H9 (cell line): ENCODE measurements around the gene GRB7. TPM values are rescaled to one million over a fixed set of nuclear protein-coding genes. Genes with fewer than 3 reads are reported as not detected.

Source experiments
- DNase-seq: peaks from one replicate; pipeline ENCODE4 v3.0.0-alpha.2; 2017
- H2AFZ ChIP-seq: one replicate; pipeline ENCODE4 v1.6.1; 2013; ENCODE audit warnings: mild to moderate bottlenecking, low read length, control low read depth, moderate library complexity
- H2AK5ac ChIP-seq: 2 replicates; pipeline ENCODE4 v1.6.1; 2013; ENCODE audit warnings: low read length, control low read depth, mixed read lengths; ENCODE audit not compliant: insufficient read length
- H2BK120ac ChIP-seq: one replicate; pipeline ENCODE4 v1.6.1; 2013; ENCODE audit warnings: low read depth, mild to moderate bottlenecking, low read length, control low read depth, inconsistent platforms; ENCODE audit not compliant: poor library complexity, severe bottlenecking
- H2BK12ac ChIP-seq: 2 replicates; pipeline ENCODE4 v1.6.1; 2013; ENCODE audit warnings: low read length, control low read depth, mixed read lengths, low read depth; ENCODE audit not compliant: insufficient read length
- H2BK15ac ChIP-seq: 2 replicates; pipeline ENCODE4 v1.6.1; 2013; ENCODE audit warnings: low read depth, low read length, control low read depth
- H2BK20ac ChIP-seq: one replicate; pipeline ENCODE4 v1.6.1; 2013; ENCODE audit warnings: low read depth, mild to moderate bottlenecking, low read length, control low read depth, inconsistent platforms; ENCODE audit not compliant: poor library complexity, severe bottlenecking
- H2BK5ac ChIP-seq: 2 replicates; pipeline ENCODE4 v1.6.1; 2013; ENCODE audit warnings: low read length, control low read depth, mixed read lengths; ENCODE audit not compliant: insufficient read length
- H3K14ac ChIP-seq: 2 replicates; pipeline ENCODE4 v1.6.1; 2013; ENCODE audit warnings: low read length, control low read depth; ENCODE audit not compliant: insufficient read depth
- H3K18ac ChIP-seq: 2 replicates; pipeline ENCODE4 v1.6.1; 2013; ENCODE audit warnings: low read depth, mild to moderate bottlenecking, mixed read lengths, low read length, control low read depth; ENCODE audit not compliant: insufficient read length
- H3K23ac ChIP-seq: 2 replicates; pipeline ENCODE4 v1.6.1; 2013; ENCODE audit warnings: low read length, control low read depth, mixed read lengths, low read depth; ENCODE audit not compliant: insufficient read length
- H3K23me2 ChIP-seq: 2 replicates; pipeline ENCODE4 v1.6.1; 2013; ENCODE audit warnings: low read depth, mild to moderate bottlenecking, mixed read lengths, low read length, control low read depth; ENCODE audit not compliant: insufficient read length, poor library complexity, severe bottlenecking
- H3K27ac ChIP-seq: 2 replicates; pipeline ENCODE4 v1.5.1; 2013; ENCODE audit warnings: low read length, control low read depth, mixed read lengths, low read depth; ENCODE audit not compliant: insufficient read length
- H3K27me3 ChIP-seq: 2 replicates; pipeline ENCODE4 v1.6.1; 2013; ENCODE audit warnings: low read length, control low read depth, inconsistent platforms; ENCODE audit not compliant: insufficient read depth
- H3K4ac ChIP-seq: 2 replicates; pipeline ENCODE4 v1.6.1; 2013; ENCODE audit warnings: low read depth, mild to moderate bottlenecking, control low read depth, inconsistent platforms, low read length, moderate library complexity
- H3K4me1 ChIP-seq: 2 replicates; pipeline ENCODE4 v1.6.1; 2013; ENCODE audit warnings: low read length, control low read depth, inconsistent platforms; ENCODE audit not compliant: insufficient read depth
- H3K4me2 ChIP-seq: 2 replicates; pipeline ENCODE4 v1.6.1; 2013; ENCODE audit warnings: low read length, control low read depth, mixed read lengths; ENCODE audit not compliant: insufficient read length, insufficient read depth
- H3K56ac ChIP-seq: 2 replicates; pipeline ENCODE4 v1.6.1; 2013; ENCODE audit warnings: low read depth, mild to moderate bottlenecking, mixed read lengths, low read length, control low read depth; ENCODE audit not compliant: insufficient read length
- H3K79me1 ChIP-seq: 2 replicates; pipeline ENCODE4 v1.6.1; 2013; ENCODE audit warnings: low read depth, mild to moderate bottlenecking, moderate library complexity, low read length, control low read depth, inconsistent platforms; ENCODE audit not compliant: insufficient read depth, poor library complexity, severe bottlenecking
- H3K79me2 ChIP-seq: 2 replicates; pipeline ENCODE4 v1.6.1; 2013; ENCODE audit warnings: low read length, control low read depth, inconsistent platforms; ENCODE audit not compliant: insufficient read depth
- H3K9ac ChIP-seq: 2 replicates; pipeline ENCODE4 v1.6.1; 2013; ENCODE audit warnings: low read length, control low read depth, mixed read lengths; ENCODE audit not compliant: insufficient read length; ENCODE audit errors: extremely low read depth
- H3K9me3 ChIP-seq: one replicate; pipeline ENCODE4 v1.6.1; 2013; ENCODE audit warnings: low read depth, low read length, inconsistent platforms; ENCODE audit not compliant: control insufficient read depth
- H3T11ph ChIP-seq: one replicate; pipeline ENCODE4 v1.6.1; 2013; ENCODE audit warnings: mild to moderate bottlenecking, low read length, control low read depth, inconsistent platforms
- H4K20me1 ChIP-seq: one replicate; pipeline ENCODE4 v1.6.1; 2013; ENCODE audit not compliant: control insufficient read depth, insufficient read length, insufficient read depth
- H4K5ac ChIP-seq: 2 replicates; pipeline ENCODE4 v1.6.1; 2013; ENCODE audit warnings: low read depth, mild to moderate bottlenecking, mixed read lengths, low read length, control low read depth; ENCODE audit not compliant: insufficient read length
- H4K8ac ChIP-seq: replicated peaks from 2 replicates; pipeline ENCODE4 v1.6.1; 2013; ENCODE audit warnings: low read length, control low read depth, mixed read lengths, low read depth; ENCODE audit not compliant: insufficient read length
- H4K91ac ChIP-seq: 2 replicates; pipeline ENCODE4 v1.6.1; 2013; ENCODE audit warnings: low read depth, mild to moderate bottlenecking, moderate library complexity, mixed read lengths, low read length, control low read depth; ENCODE audit not compliant: insufficient read length
- H3K27ac Mint-ChIP-seq, 3 experiments: 2 replicates in 2 of 3; 3 replicates in 1 of 3; pipeline ENCODE4 v1.8.0; 2020 to 2021; ENCODE audit warnings: mixed read lengths in 3 of 3, mild to moderate bottlenecking in 1 of 3, moderate library complexity in 1 of 3
- H3K27me3 Mint-ChIP-seq: 2 replicates; pipeline ENCODE4 v1.8.0; 2021; ENCODE audit warnings: low read depth, mild to moderate bottlenecking, moderate library complexity, mixed read lengths
- H3K36me3 Mint-ChIP-seq, 3 experiments: 2 replicates in 2 of 3; 3 replicates in 1 of 3; pipeline ENCODE4 v1.8.0; 2020 to 2021; ENCODE audit warnings: low read depth in 3 of 3, mixed read lengths in 3 of 3; ENCODE audit not compliant: insufficient read depth in 1 of 3
- H3K4me1 Mint-ChIP-seq, 2 experiments: 2 replicates each; pipeline ENCODE4 v1.8.0; 2020; ENCODE audit warnings: mixed read lengths in 2 of 2
- H3K4me3 Mint-ChIP-seq, 2 experiments: 2 replicates in 1 of 2; 3 replicates in 1 of 2; pipeline ENCODE4 v1.8.0; 2020 to 2021; ENCODE audit warnings: mild to moderate bottlenecking in 2 of 2, mixed read lengths in 2 of 2, moderate library complexity in 1 of 2
- H3K9me3 Mint-ChIP-seq, 2 experiments: 2 replicates in 1 of 2; 3 replicates in 1 of 2; pipeline ENCODE4 v1.8.0; 2020; ENCODE audit warnings: mild to moderate bottlenecking in 2 of 2, mixed read lengths in 2 of 2, moderate library complexity in 1 of 2
- WGBS: extraction: QIAGEN DNeasy Blood & Tissue Kit; methylation state at CpG from one replicate; pipeline ENCODE4 v1.1.7; 2013; ENCODE audit warnings: missing lambda C conversion rate, low lambda C conversion rate, mixed read lengths; ENCODE audit not compliant: insufficient read length; ENCODE audit errors: extremely low coverage; 5-methylcytosine and 5-hydroxymethylcytosine counted together
- total RNA-seq: library from RNA; stranded (reverse); gene quantifications from 2 replicates; pipeline ENCODE4 v1.2.1, GENCODE V29; 2021
- TF ChIP-seq, protein P1 (sequence below): fragments of 200-600 bp; sonication (generic); conservative IDR thresholded peaks from 3 replicates; pipeline ENCODE4 v1.8.0; 2021; ENCODE audit warnings: antibody characterized with exemption, mild to moderate bottlenecking

Gene GRB7
- total RNA-seq, 1 experiment from 2014 or later, result 55.0 TPM

DNA sequence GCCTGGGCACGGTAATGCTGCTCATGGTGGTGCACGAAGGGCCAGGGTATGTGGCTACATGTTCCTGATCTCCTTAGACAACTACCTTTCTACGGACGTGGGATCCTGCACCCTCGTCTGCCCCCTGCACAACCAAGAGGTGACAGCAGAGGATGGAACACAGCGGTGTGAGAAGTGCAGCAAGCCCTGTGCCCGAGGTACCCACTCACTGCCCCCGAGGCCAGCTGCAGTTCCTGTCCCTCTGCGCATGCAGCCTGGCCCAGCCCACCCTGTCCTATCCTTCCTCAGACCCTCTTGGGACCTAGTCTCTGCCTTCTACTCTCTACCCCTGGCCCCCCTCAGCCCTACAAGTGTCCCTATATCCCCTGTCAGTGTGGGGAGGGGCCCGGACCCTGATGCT is 25.9 kb upstream of the GRB7 start:
- H3K4ac ChIP-seq, result no peak overlapping the region
- H2AFZ ChIP-seq, result no peak overlapping the region
- no peak overlapping the region for H2BK12ac ChIP-seq
- H2BK15ac ChIP-seq, result no peak overlapping the region
- H3K79me1 ChIP-seq, result no peaks in the 10 kb centered on the region
- H3K27me3 Mint-ChIP-seq, result no peaks in the 10 kb centered on the region; the same call in 1 of the 2 replicates
- H4K5ac ChIP-seq, result no peak overlapping the region
- H2BK120ac ChIP-seq, result no peak overlapping the region
- no peak overlapping the region for H3T11ph ChIP-seq
- H3K27me3 ChIP-seq, result no peaks in the 10 kb centered on the region
- peaks cover 4% of the 10 kb centered on the region; the same call in 1 of the 2 replicates for H3K79me2 ChIP-seq
- H3K18ac ChIP-seq, result no peak overlapping the region
- TF ChIP-seq, protein P1, sequence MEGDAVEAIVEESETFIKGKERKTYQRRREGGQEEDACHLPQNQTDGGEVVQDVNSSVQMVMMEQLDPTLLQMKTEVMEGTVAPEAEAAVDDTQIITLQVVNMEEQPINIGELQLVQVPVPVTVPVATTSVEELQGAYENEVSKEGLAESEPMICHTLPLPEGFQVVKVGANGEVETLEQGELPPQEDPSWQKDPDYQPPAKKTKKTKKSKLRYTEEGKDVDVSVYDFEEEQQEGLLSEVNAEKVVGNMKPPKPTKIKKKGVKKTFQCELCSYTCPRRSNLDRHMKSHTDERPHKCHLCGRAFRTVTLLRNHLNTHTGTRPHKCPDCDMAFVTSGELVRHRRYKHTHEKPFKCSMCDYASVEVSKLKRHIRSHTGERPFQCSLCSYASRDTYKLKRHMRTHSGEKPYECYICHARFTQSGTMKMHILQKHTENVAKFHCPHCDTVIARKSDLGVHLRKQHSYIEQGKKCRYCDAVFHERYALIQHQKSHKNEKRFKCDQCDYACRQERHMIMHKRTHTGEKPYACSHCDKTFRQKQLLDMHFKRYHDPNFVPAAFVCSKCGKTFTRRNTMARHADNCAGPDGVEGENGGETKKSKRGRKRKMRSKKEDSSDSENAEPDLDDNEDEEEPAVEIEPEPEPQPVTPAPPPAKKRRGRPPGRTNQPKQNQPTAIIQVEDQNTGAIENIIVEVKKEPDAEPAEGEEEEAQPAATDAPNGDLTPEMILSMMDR, result no peak
- no peak overlapping the region for H4K8ac ChIP-seq
- H3K14ac ChIP-seq, result no peak overlapping the region
- no CpG with 5 or more reads among the region's 10 CpGs for WGBS
- H2AK5ac ChIP-seq, result no peak overlapping the region
- no peak overlapping the region for H3K23ac ChIP-seq
- H3K9me3 Mint-ChIP-seq, result no peaks in the 10 kb centered on the region
- H3K36me3 Mint-ChIP-seq, result peaks cover 73 to 95% (median 87%) of the 10 kb centered on the region in 3 experiments; a peak in 6 of 7 replicates
- no peak overlapping the region for H4K91ac ChIP-seq
- H3K4me1 ChIP-seq, result no peaks in the 10 kb centered on the region
- no peaks in the 10 kb centered on the region for H3K4me1 Mint-ChIP-seq
- no peak overlapping the region for H3K4me3 Mint-ChIP-seq
- no peaks in the 10 kb centered on the region for H4K20me1 ChIP-seq
- no peak overlapping the region for H3K27ac ChIP-seq
- H3K9ac ChIP-seq, result no peak overlapping the region
- H2BK5ac ChIP-seq, result no peak overlapping the region
- H2BK20ac ChIP-seq, result no peak overlapping the region
- no peaks in the 10 kb centered on the region for H3K23me2 ChIP-seq
- no peak overlapping the region; a peak in 1 of 7 replicates for H3K27ac Mint-ChIP-seq
- no peaks in the 10 kb centered on the region for H3K9me3 ChIP-seq
- H3K4me2 ChIP-seq, result no peak overlapping the region
- no peak for DNase-seq
- H3K56ac ChIP-seq, result no peak overlapping the region
